ENCODE data around the gene PAMR1. TPM values are rescaled to one million over a fixed set of nuclear protein-coding genes. Genes with fewer than 3 reads are reported as not detected.

Gene PAMR1
- total RNA-seq, 4 donors from 2014 or later, result 4.2 to 17.3 (median 5.6) TPM

- 89 to 98% methylated on average over 6 to 9 of the region's 13 CpGs for WGBS, 2 donors (ENCODE audit: low coverage in 1 of 2)
- H3K4me3 ChIP-seq, result no peak overlapping the region
- no peak for ATAC-seq
- no peaks in the 10 kb centered on the region for H3K4me1 ChIP-seq
- H3K27me3 ChIP-seq, result peaks cover 5% of the 10 kb centered on the region
- H3K9me3 ChIP-seq, result no peaks in the 10 kb centered on the region
- no peak for TF ChIP-seq EP300 (IDR thresholded peaks at IDR 0.05)
- no peak for TF ChIP-seq POLR2A (IDR thresholded peaks at IDR 0.05)
- TF ChIP-seq POLR2AphosphoS5 (IDR thresholded peaks at IDR 0.05), result no peak
- no peak for TF ChIP-seq CTCF (IDR thresholded peaks at IDR 0.05)
- no peaks in the 10 kb centered on the region for H3K36me3 ChIP-seq
- no peak overlapping the region for H3K27ac ChIP-seq
Observed at GRCh38 chr11:35470616-35471015, 54.8 kb downstream of the PAMR1 start.

GRCh38 chr11:35466058-35466457 is 59.4 kb downstream of the PAMR1 start:
- Histone ChIP-seq H3K27ac (no peak overlapping the region), H3K4me3 (no peak overlapping the region), H3K36me3 (no peaks in the 10 kb centered on the region), H3K4me1 (no peaks in the 10 kb centered on the region), H3K27me3 (peaks cover 5% of the 10 kb centered on the region), H3K9me3 (no peaks in the 10 kb centered on the region)
- no peak for TF ChIP-seq POLR2AphosphoS5 (IDR thresholded peaks at IDR 0.05)
- no peak for TF ChIP-seq CTCF (IDR thresholded peaks at IDR 0.05)
- TF ChIP-seq EP300 (IDR thresholded peaks at IDR 0.05), result no peak
- WGBS, 2 donors (ENCODE audit: low coverage in 1 of 2), result 69 to 90% methylated on average over 3 of the region's 3 CpGs
- ATAC-seq, result no peak

GRCh38 chr11:35464308-35464707 is 61.1 kb downstream of the PAMR1 start:
- H3K4me3 ChIP-seq, result no peak overlapping the region
- H3K4me1 ChIP-seq, result no peaks in the 10 kb centered on the region
- ATAC-seq, result no peak
- H3K9me3 ChIP-seq, result no peaks in the 10 kb centered on the region
- H3K27ac ChIP-seq, result no peak overlapping the region
- H3K36me3 ChIP-seq, result no peaks in the 10 kb centered on the region
- WGBS, 2 donors (ENCODE audit: low coverage in 1 of 2), result 100% methylated on average over 1 of the region's 1 CpG
- peaks cover 5% of the 10 kb centered on the region for H3K27me3 ChIP-seq
- TF ChIP-seq EP300 (IDR thresholded peaks at IDR 0.05), result no peak

- Histone ChIP-seq H3K9me3 (no peaks in the 10 kb centered on the region), H3K36me3 (no peaks in the 10 kb centered on the region), H3K27me3 (peaks cover 5% of the 10 kb centered on the region), H3K4me1 (no peaks in the 10 kb centered on the region), H3K27ac (no peak overlapping the region), H3K4me3 (no peak overlapping the region)
- no peak for TF ChIP-seq POLR2AphosphoS5 (IDR thresholded peaks at IDR 0.05)
- TF ChIP-seq POLR2A (IDR thresholded peaks at IDR 0.05), result no peak
- TF ChIP-seq CTCF (IDR thresholded peaks at IDR 0.05), result no peak
- TF ChIP-seq EP300 (IDR thresholded peaks at IDR 0.05), result no peak
- ATAC-seq, result no peak
- WGBS, 2 donors (ENCODE audit: low coverage in 1 of 2), result 40 to 72% methylated on average over 1 to 5 of the region's 13 CpGs
Observed at GRCh38 chr11:35463331-35463751, 62.1 kb downstream of the PAMR1 start.

GRCh38 chr11:35461917-35462538 is 63.4 kb downstream of the PAMR1 start:
- TF ChIP-seq CTCF (IDR thresholded peaks at IDR 0.05), result no peak
- no peak for TF ChIP-seq EP300 (IDR thresholded peaks at IDR 0.05)
- no peak for TF ChIP-seq POLR2AphosphoS5 (IDR thresholded peaks at IDR 0.05)
- no peak for TF ChIP-seq POLR2A (IDR thresholded peaks at IDR 0.05)
- H3K4me3 ChIP-seq, result no peak overlapping the region
- no peaks in the 10 kb centered on the region for H3K4me1 ChIP-seq
- H3K36me3 ChIP-seq, result no peaks in the 10 kb centered on the region
- ATAC-seq, result no peak
- no peaks in the 10 kb centered on the region for H3K27me3 ChIP-seq
- H3K27ac ChIP-seq, result no peak overlapping the region
- no peaks in the 10 kb centered on the region for H3K9me3 ChIP-seq
- 50 to 82% methylated on average over 1 to 2 of the region's 2 CpGs for WGBS, 2 donors (ENCODE audit: low coverage in 1 of 2)

Data from gastroesophageal sphincter (tissue), 4 donors.